ENCODE data around the gene CLDN19. TPM values are rescaled to one million over a fixed set of nuclear protein-coding genes. Genes with fewer than 3 reads are reported as not detected.
A peak's percentile ranks its signal among the peaks of the same experiment; 100 is the strongest.

The CLDN19 gene
- total and polyA plus RNA-seq, 2 donors (not counting 1 experiment from before 2014, with no cell fraction given) = 0.03 TPM; not detected in 1

DNA sequence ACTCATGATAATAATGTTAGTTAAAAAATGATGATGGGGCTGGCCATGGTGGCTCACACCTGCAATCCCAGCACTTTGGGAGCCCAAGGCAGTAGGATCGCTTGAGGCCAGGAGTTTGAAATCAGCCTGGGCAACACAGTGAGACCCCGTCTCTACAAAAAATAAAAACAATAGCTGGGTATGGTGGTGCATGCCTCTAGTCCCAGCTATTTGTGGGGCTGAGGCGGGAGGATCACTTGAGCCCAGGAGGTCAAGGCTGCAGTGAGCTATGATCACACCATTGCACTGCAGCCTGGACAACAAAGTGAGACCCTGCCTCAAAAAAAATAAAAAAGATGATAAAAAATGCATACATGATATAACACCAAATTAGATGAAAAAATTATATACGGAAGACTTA lies 21.5 kb upstream of the CLDN19 start:
- POLR2A ChIA-PET = no interaction called here
- no peak overlapping the region for H3K4me2 ChIP-seq (replicated peaks; ENCODE audit: low read depth, low read length, poor library complexity, severe bottlenecking)
- DNase-seq (no peak), ATAC-seq (ENCODE audit: low read depth) (no peak)
- no peaks in the 10 kb centered on the region for H3K27me3 ChIP-seq (replicated peaks in 1 of 4; ENCODE audit: control extremely low read depth in 1 of 4, control insufficient read depth in 3 of 4, insufficient read depth in 4 of 4, low read length in 3 of 4)
- intact Hi-C loops (cut with micrococcal nuclease) = loop anchor here (10.0 kb wide), 1 partner anchor 1183 kb away; the partner anchor contains the start of gene IPO13
- H3K27ac ChIP-seq (ENCODE audit: low read length in 2 of 2) = no peak overlapping the region
- H3K36me3 ChIP-seq (replicated peaks in 1 of 2; ENCODE audit: control extremely low read depth in 1 of 2, control insufficient read depth in 1 of 2, extremely low read depth in 1 of 2, insufficient read depth in 2 of 2, low read length in 1 of 2) = peaks cover 2 to 9% of the 10 kb centered on the region in 2 experiments
- peaks cover 40% of the 10 kb centered on the region for H3K79me2 ChIP-seq (ENCODE audit: control insufficient read depth, insufficient read depth, low read length)
- Mint-ChIP-seq H3K27me3 (no peaks in the 10 kb centered on the region), H3K4me1 (peaks cover 16% of the 10 kb centered on the region), H3K9me3 (ENCODE audit: insufficient read depth) (no peaks in the 10 kb centered on the region), H3K27ac (no peak overlapping the region), H3K4me3 (no peak overlapping the region)
- H3K4me3 ChIP-seq (ENCODE audit: control extremely low read depth in 1 of 5, extremely low read depth in 1 of 5, insufficient read depth in 1 of 5, low read depth in 2 of 5, low read length in 4 of 5) = no peak overlapping the region
- H3K4me1 ChIP-seq (ENCODE audit: control insufficient read depth in 2 of 2, insufficient read depth in 2 of 2, low read length in 2 of 2) = peaks cover 30 to 38% of the 10 kb centered on the region in 2 donors
- CTCF ChIA-PET = interaction anchor here (1.6 kb wide), 1 partner anchor 15 kb away, joined by 6 read pairs; no protein-coding TSS in a partner anchor
- no CpG with 5 or more reads among the region's 4 CpGs for WGBS (ENCODE audit: insufficient coverage)
- no peaks in the 10 kb centered on the region for H3K9me3 ChIP-seq (ENCODE audit: control extremely low read depth in 1 of 3, control insufficient read depth in 2 of 3, insufficient read depth in 1 of 3, low read length in 2 of 3)
- TF ChIP-seq CTCF (IDR thresholded peaks at IDR 0.05) (no peak), EZH2 (IDR thresholded peaks at IDR 0.05; ENCODE audit: borderline replicate concordance, insufficient read depth, low read depth, low read length, poor library complexity, severe bottlenecking) (no peak)
- no peaks in the 10 kb centered on the region for H4K20me1 ChIP-seq (ENCODE audit: control insufficient read depth, insufficient read depth, low read length, poor library complexity, severe bottlenecking)
- no peak overlapping the region for H3K9ac ChIP-seq (ENCODE audit: low read length)
- H2AFZ ChIP-seq (ENCODE audit: insufficient read depth, low read depth, low read length, poor library complexity, severe bottlenecking) = no peak overlapping the region

- ChIA-PET CTCF (interaction anchor here (0.9 to 1.7 kb wide), 6 partner anchors 9 to 314 kb away, joined by 4 to 6 read pairs (median 4); partner anchors contain the start of gene YBX1), POLR2A (no interaction called here)
- 78% methylated on average over 9 of the region's 9 CpGs for WGBS (ENCODE audit: insufficient coverage)
- Histone ChIP-seq H2AFZ (ENCODE audit: insufficient read depth, low read depth, low read length, poor library complexity, severe bottlenecking) (peak overlapping the region; percentile 11), H3K4me3 (ENCODE audit: control extremely low read depth in 1 of 5, extremely low read depth in 1 of 5, insufficient read depth in 1 of 5, low read depth in 2 of 5, low read length in 4 of 5) (no peak overlapping the region), H3K27ac (ENCODE audit: low read length in 2 of 2) (peak overlapping the region; percentile 51 to 79), H3K36me3 (replicated peaks in 1 of 2; ENCODE audit: control extremely low read depth in 1 of 2, control insufficient read depth in 1 of 2, extremely low read depth in 1 of 2, insufficient read depth in 2 of 2, low read length in 1 of 2) (peaks cover 10 to 33% of the 10 kb centered on the region in 2 experiments), H3K4me1 (ENCODE audit: control insufficient read depth in 2 of 2, insufficient read depth in 2 of 2, low read length in 2 of 2) (peaks cover 15 to 21% of the 10 kb centered on the region in 2 donors), H3K4me2 (replicated peaks; ENCODE audit: low read depth, low read length, poor library complexity, severe bottlenecking) (peak overlapping the region; percentile 36), H3K9me3 (ENCODE audit: control extremely low read depth in 1 of 3, control insufficient read depth in 2 of 3, insufficient read depth in 1 of 3, low read length in 2 of 3) (no peaks in the 10 kb centered on the region), H4K20me1 (ENCODE audit: control insufficient read depth, insufficient read depth, low read length, poor library complexity, severe bottlenecking) (no peaks in the 10 kb centered on the region), H3K9ac (ENCODE audit: low read length) (no peak overlapping the region), H3K27me3 (replicated peaks in 1 of 4; ENCODE audit: control extremely low read depth in 1 of 4, control insufficient read depth in 3 of 4, insufficient read depth in 4 of 4, low read length in 3 of 4) (no peaks in the 10 kb centered on the region), H3K79me2 (ENCODE audit: control insufficient read depth, insufficient read depth, low read length) (peaks cover 16% of the 10 kb centered on the region)
- no peaks in the 10 kb centered on the region for H3K27me3 Mint-ChIP-seq
- ATAC-seq (ENCODE audit: low read depth) = no peak
- no peak overlapping the region for H3K4me3 Mint-ChIP-seq
- H3K27ac Mint-ChIP-seq = peak overlapping the region; percentile 68
- H3K9me3 Mint-ChIP-seq (ENCODE audit: insufficient read depth) = no peaks in the 10 kb centered on the region
- DNase-seq = no peak
- H3K4me1 Mint-ChIP-seq = peaks cover 15% of the 10 kb centered on the region
- no peak for TF ChIP-seq CTCF (IDR thresholded peaks at IDR 0.05)
- no peak for TF ChIP-seq EZH2 (IDR thresholded peaks at IDR 0.05; ENCODE audit: borderline replicate concordance, insufficient read depth, low read depth, low read length, poor library complexity, severe bottlenecking)
- intact Hi-C loops (cut with micrococcal nuclease) = no loop called here
Observed at GRCh38 chr1:42759114-42759513, 19.1 kb upstream of the CLDN19 start.

Measured in B cell (primary cell).